KMS-11 (cell line): ENCODE results near the gene SAMD9.

Source experiments
- H2AFZ ChIP-seq: fragments of 200-600 bp; sonication (generic); 2 replicates; pipeline ENCODE4 v1.6.1; 2016; ENCODE audit warnings: antibody characterized with exemption, mixed run types, low read depth
- H3K27ac ChIP-seq: fragments of 200-600 bp; sonication (generic); 2 replicates; pipeline ENCODE4 v1.6.1; 2016; ENCODE audit warnings: mild to moderate bottlenecking, mixed run types
- H3K27me3 ChIP-seq: fragments of 200-600 bp; sonication (generic); 2 replicates; pipeline ENCODE4 v1.6.1; 2017; ENCODE audit warnings: mild to moderate bottlenecking, low read depth, mixed run types, moderate library complexity; ENCODE audit not compliant: insufficient read depth
- H3K36me3 ChIP-seq: fragments of 200-600 bp; sonication (generic); 2 replicates; pipeline ENCODE4 v1.6.1; 2017; ENCODE audit warnings: mild to moderate bottlenecking, mixed run types; ENCODE audit not compliant: insufficient read depth
- H3K4me1 ChIP-seq: fragments of 200-600 bp; sonication (generic); 2 replicates; pipeline ENCODE4 v1.6.1; 2016; ENCODE audit warnings: mild to moderate bottlenecking, low read depth, mixed run types; ENCODE audit not compliant: poor library complexity, severe bottlenecking
- H3K4me2 ChIP-seq: fragments of 200-600 bp; sonication (generic); 2 replicates; pipeline ENCODE4 v1.7.0; 2016; ENCODE audit warnings: mild to moderate bottlenecking, mixed run types
- H3K4me3 ChIP-seq: fragments of 200-600 bp; sonication (generic); IDR thresholded peaks from 2 replicates; pipeline ENCODE4 v1.6.1; 2017; ENCODE audit warnings: low read depth, low read length, mixed read lengths; ENCODE audit not compliant: insufficient read depth
- H3K79me2 ChIP-seq: fragments of 200-600 bp; sonication (generic); 2 replicates; pipeline ENCODE4 v1.6.1; 2016; ENCODE audit warnings: low read depth, mixed run types; ENCODE audit not compliant: insufficient read depth
- H3K9ac ChIP-seq: fragments of 200-600 bp; sonication (generic); 2 replicates; pipeline ENCODE4 v1.6.1; 2016; ENCODE audit warnings: mild to moderate bottlenecking, mixed run types
- H4K20me1 ChIP-seq: fragments of 200-600 bp; sonication (generic); 2 replicates; pipeline ENCODE4 v1.6.1; 2016; ENCODE audit warnings: mild to moderate bottlenecking, mixed run types; ENCODE audit not compliant: insufficient read depth
- CTCF ChIP-seq: fragments of 200-600 bp; sonication (generic); conservative IDR thresholded peaks from 2 replicates; pipeline ENCODE4 v1.6.1; 2017; ENCODE audit warnings: low read depth, mild to moderate bottlenecking, antibody characterized with exemption, low read length, moderate library complexity, mixed read lengths

The SAMD9 gene

GRCh38 chr7:93120592-93121549 lies 3.1 kb upstream of the SAMD9 start:
- H3K79me2 ChIP-seq: peaks cover 6% of the 10 kb centered on the region; the same call in 1 of the 2 replicates
- no peak for TF ChIP-seq CTCF

GRCh38 chr7:93119191-93119905 lies 1.6 kb upstream of the SAMD9 start:
- H3K79me2 ChIP-seq: peaks cover 12% of the 10 kb centered on the region; the same call in 1 of the 2 replicates
- no peaks in the 10 kb centered on the region for H4K20me1 ChIP-seq
- H3K9ac ChIP-seq: no peak overlapping the region
- H3K27ac ChIP-seq: no peak overlapping the region
- H2AFZ ChIP-seq: peak overlapping the region; percentile 12; the same call in 1 of the 2 replicates
- TF ChIP-seq CTCF: no peak
- no peaks in the 10 kb centered on the region for H3K27me3 ChIP-seq
- H3K4me3 ChIP-seq: no peak overlapping the region
- H3K4me2 ChIP-seq: no peak overlapping the region
- peaks cover 35% of the 10 kb centered on the region for H3K4me1 ChIP-seq
- no peaks in the 10 kb centered on the region for H3K36me3 ChIP-seq

More at GRCh38 chr7:93120592-93121549, 3.1 kb upstream of the SAMD9 start:
- Histone ChIP-seq H3K27ac (no peak overlapping the region), H3K4me2 (no peak overlapping the region), H2AFZ (no peak overlapping the region), H3K36me3 (no peaks in the 10 kb centered on the region), H3K9ac (no peak overlapping the region), H3K27me3 (no peaks in the 10 kb centered on the region), H3K4me3 (no peak overlapping the region), H3K4me1 (peaks cover 31% of the 10 kb centered on the region), H4K20me1 (no peaks in the 10 kb centered on the region)

- Histone ChIP-seq H2AFZ (peak overlapping the region; percentile 58), H3K27me3 (no peaks in the 10 kb centered on the region), H3K27ac (peak overlapping the region; percentile 32; the same call in 1 of the 2 replicates), H3K9ac (peak overlapping the region; percentile 16; the same call in 1 of the 2 replicates), H3K4me2 (peak overlapping the region; percentile 92), H4K20me1 (no peaks in the 10 kb centered on the region), H3K79me2 (peaks cover 12% of the 10 kb centered on the region; the same call in 1 of the 2 replicates), H3K4me3 (no peak overlapping the region), H3K36me3 (no peaks in the 10 kb centered on the region), H3K4me1 (peaks cover 35% of the 10 kb centered on the region)
- no peak for TF ChIP-seq CTCF
Observed at GRCh38 chr7:93117327-93117726, 452 bp downstream of the SAMD9 start.

- Histone ChIP-seq H3K36me3 (no peaks in the 10 kb centered on the region), H4K20me1 (no peaks in the 10 kb centered on the region), H3K27me3 (no peaks in the 10 kb centered on the region), H3K4me1 (peaks cover 35% of the 10 kb centered on the region), H3K4me2 (no peak overlapping the region), H2AFZ (no peak overlapping the region), H3K4me3 (no peak overlapping the region), H3K9ac (no peak overlapping the region), H3K79me2 (peaks cover 12% of the 10 kb centered on the region; the same call in 1 of the 2 replicates), H3K27ac (no peak overlapping the region)
- TF ChIP-seq CTCF: no peak
Observed at GRCh38 chr7:93115796-93116195, 2.0 kb downstream of the SAMD9 start.
